Activated naive CD4-positive, alpha-beta T cell treated with anti-CD3 and anti-CD28 coated beads, Interleukin-2, amount 50 U/mL, for 24 hours (primary cell): ENCODE data around the gene NEK2.

Source experiments
- H3K27ac Mint-ChIP-seq: one replicate; pipeline ENCODE4 v1.8.0; 2021; ENCODE audit warnings: mild to moderate bottlenecking, mixed read lengths
- H3K27me3 Mint-ChIP-seq: one replicate; pipeline ENCODE4 v1.8.0; 2021; ENCODE audit warnings: mixed read lengths
- H3K36me3 Mint-ChIP-seq: one replicate; pipeline ENCODE4 v1.8.0; 2021; ENCODE audit warnings: mixed read lengths
- H3K4me1 Mint-ChIP-seq: one replicate; pipeline ENCODE4 v1.8.0; 2021; ENCODE audit warnings: mixed read lengths
- H3K4me3 Mint-ChIP-seq: one replicate; pipeline ENCODE4 v1.8.0; 2021; ENCODE audit warnings: mild to moderate bottlenecking, mixed read lengths
- H3K9me3 Mint-ChIP-seq: one replicate; pipeline ENCODE4 v1.8.0; 2021; ENCODE audit warnings: mixed read lengths

The NEK2 gene

GRCh38 chr1:211616231-211616964, 59.0 kb downstream of the NEK2 start:
- no peak overlapping the region for H3K27ac Mint-ChIP-seq
- no peaks in the 10 kb centered on the region for H3K36me3 Mint-ChIP-seq
- no peaks in the 10 kb centered on the region for H3K4me1 Mint-ChIP-seq
- H3K27me3 Mint-ChIP-seq, result no peaks in the 10 kb centered on the region
- H3K4me3 Mint-ChIP-seq, result no peak overlapping the region
- H3K9me3 Mint-ChIP-seq, result no peaks in the 10 kb centered on the region

GRCh38 chr1:211614615-211615014, 60.8 kb downstream of the NEK2 start:
- H3K27me3 Mint-ChIP-seq, result no peaks in the 10 kb centered on the region
- no peaks in the 10 kb centered on the region for H3K9me3 Mint-ChIP-seq
- no peak overlapping the region for H3K4me3 Mint-ChIP-seq
- no peaks in the 10 kb centered on the region for H3K4me1 Mint-ChIP-seq
- no peaks in the 10 kb centered on the region for H3K36me3 Mint-ChIP-seq
- H3K27ac Mint-ChIP-seq, result no peak overlapping the region

- Mint-ChIP-seq H3K36me3 (no peaks in the 10 kb centered on the region), H3K27me3 (no peaks in the 10 kb centered on the region), H3K27ac (no peak overlapping the region), H3K4me1 (no peaks in the 10 kb centered on the region), H3K4me3 (no peak overlapping the region), H3K9me3 (no peaks in the 10 kb centered on the region)
Measured at GRCh38 chr1:211613951-211614350, 61.5 kb downstream of the NEK2 start.

GRCh38 chr1:211613108-211613947, 62.1 kb downstream of the NEK2 start:
- no peaks in the 10 kb centered on the region for H3K36me3 Mint-ChIP-seq
- H3K9me3 Mint-ChIP-seq, result no peaks in the 10 kb centered on the region
- H3K4me1 Mint-ChIP-seq, result no peaks in the 10 kb centered on the region
- H3K4me3 Mint-ChIP-seq, result no peak overlapping the region
- H3K27me3 Mint-ChIP-seq, result no peaks in the 10 kb centered on the region
- no peak overlapping the region for H3K27ac Mint-ChIP-seq

GRCh38 chr1:211612786-211613107, 62.7 kb downstream of the NEK2 start:
- Mint-ChIP-seq H3K36me3 (no peaks in the 10 kb centered on the region), H3K27me3 (no peaks in the 10 kb centered on the region), H3K4me3 (no peak overlapping the region), H3K9me3 (no peaks in the 10 kb centered on the region), H3K27ac (no peak overlapping the region), H3K4me1 (no peaks in the 10 kb centered on the region)
